Gastroesophageal sphincter (tissue), 3 donors: Measurements from ENCODE around the gene CDHR4.

Source experiments
- CTCF ChIP-seq, 4 experiments: fragments of 200-600 bp in 2 of 4; fragments of 450-650 bp in 2 of 4; sonication (generic) in 1 of 4; IDR thresholded peaks; one replicate each; pipeline ENCODE4 v1.5.1; 2017 to 2019; ENCODE audit warnings: antibody characterized with exemption in 4 of 4, mild to moderate bottlenecking in 2 of 4, moderate library complexity in 2 of 4
- EP300 ChIP-seq: sonication (generic); formaldehyde crosslinking; IDR thresholded peaks from one replicate; pipeline ENCODE4 v1.6.1; 2017; ENCODE audit warnings: antibody characterized with exemption, mild to moderate bottlenecking
- POLR2A ChIP-seq, 2 donors: fragments of 450-650 bp; IDR thresholded peaks; one replicate each; pipeline ENCODE4 v1.6.1; 2017; ENCODE audit warnings: antibody characterized with exemption in 2 of 2, mild to moderate bottlenecking in 2 of 2, moderate library complexity in 1 of 2
- POLR2AphosphoS5 ChIP-seq: sonication (generic); formaldehyde crosslinking; IDR thresholded peaks from one replicate; pipeline ENCODE4 v1.6.1; 2017; ENCODE audit warnings: antibody characterized with exemption

- no peak for TF ChIP-seq CTCF (IDR thresholded peaks at IDR 0.05)
- TF ChIP-seq EP300 = no peak
- TF ChIP-seq POLR2A (IDR thresholded peaks at IDR 0.05) = no peak
- TF ChIP-seq POLR2AphosphoS5 = no peak
Observed at GRCh38 chr3:49799761-49800160, at the start of gene CDHR4.
